Epithelial cell of esophagus (primary cell): Measurements from ENCODE around the gene PDIA3.

Source experiments
- DNase-seq: peaks from one replicate; pipeline ENCODE4 v3.0.0; 2010; ENCODE audit warnings: low read depth
- H3K4me3 ChIP-seq: 2 replicates; pipeline ENCODE4 v1.5.1; 2011; ENCODE audit warnings: mild to moderate bottlenecking, low read length, control low read depth
- CTCF ChIP-seq: IDR thresholded peaks from 2 replicates; pipeline ENCODE4 v1.5.1; 2011; ENCODE audit warnings: low read depth, mild to moderate bottlenecking, low read length, control low read depth, inconsistent platforms; ENCODE audit not compliant: insufficient read depth; ENCODE audit errors: missing control alignments

PDIA3 gene

DNA sequence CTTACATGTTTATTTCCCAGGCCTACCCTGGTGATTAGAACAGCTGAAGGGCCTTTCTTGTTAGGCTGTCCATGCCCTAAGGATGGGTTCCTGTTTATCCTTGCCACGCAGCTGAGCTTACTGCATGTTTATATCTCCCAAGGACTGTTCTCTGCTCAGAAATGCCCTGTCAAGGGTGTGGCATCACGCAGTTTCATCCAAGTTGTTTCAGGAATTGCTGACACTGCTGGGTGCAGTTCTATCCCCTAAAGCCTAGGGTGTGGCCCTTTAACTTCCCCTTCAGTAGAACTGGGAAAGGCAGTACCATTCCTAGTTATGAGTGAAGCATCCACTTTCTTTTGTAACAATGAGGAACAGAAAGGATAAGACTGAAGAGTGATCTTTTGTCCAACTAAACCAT lies 25.6 kb downstream of the PDIA3 start:
- no peak for TF ChIP-seq CTCF
- DNase-seq: peak; percentile 78
- no peak overlapping the region for H3K4me3 ChIP-seq

GRCh38 chr15:43772624-43773023 lies 26.4 kb downstream of the PDIA3 start:
- no peak overlapping the region for H3K4me3 ChIP-seq
- no peak for DNase-seq
- no peak for TF ChIP-seq CTCF

- TF ChIP-seq CTCF: no peak
- no peak overlapping the region for H3K4me3 ChIP-seq
- DNase-seq: no peak
Observed at GRCh38 chr15:43774062-43774461, 27.8 kb downstream of the PDIA3 start.

DNA sequence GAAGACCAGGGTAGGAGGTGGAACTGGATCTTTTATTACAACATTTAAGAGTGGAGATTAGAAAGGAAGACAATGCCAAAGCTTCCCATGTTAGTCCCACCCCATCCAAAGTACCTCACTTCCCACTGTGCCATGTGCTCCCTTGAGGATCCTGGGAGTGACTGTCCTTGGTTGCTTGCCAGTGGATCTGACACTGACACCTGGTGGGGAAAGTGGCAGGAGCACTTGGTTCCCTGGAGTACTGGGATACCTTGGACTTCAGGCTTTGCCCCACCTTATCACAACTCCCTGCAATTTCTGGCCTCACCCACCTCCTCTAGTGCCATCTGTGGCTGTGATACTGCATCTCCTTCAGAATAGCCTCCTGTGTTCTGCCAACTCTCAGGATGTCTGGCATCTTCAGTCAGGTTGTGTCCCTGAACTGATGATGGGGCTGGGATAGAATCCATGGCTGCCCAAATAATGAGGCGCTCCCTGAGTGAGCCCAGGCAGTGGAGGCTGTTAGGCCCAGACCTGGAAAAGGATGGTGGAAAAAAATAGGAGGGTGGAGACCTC lies 29.2 kb downstream of the PDIA3 start:
- TF ChIP-seq CTCF: peak; percentile 81
- H3K4me3 ChIP-seq: peak overlapping the region; percentile 93
- DNase-seq: peak; percentile 87

DNA sequence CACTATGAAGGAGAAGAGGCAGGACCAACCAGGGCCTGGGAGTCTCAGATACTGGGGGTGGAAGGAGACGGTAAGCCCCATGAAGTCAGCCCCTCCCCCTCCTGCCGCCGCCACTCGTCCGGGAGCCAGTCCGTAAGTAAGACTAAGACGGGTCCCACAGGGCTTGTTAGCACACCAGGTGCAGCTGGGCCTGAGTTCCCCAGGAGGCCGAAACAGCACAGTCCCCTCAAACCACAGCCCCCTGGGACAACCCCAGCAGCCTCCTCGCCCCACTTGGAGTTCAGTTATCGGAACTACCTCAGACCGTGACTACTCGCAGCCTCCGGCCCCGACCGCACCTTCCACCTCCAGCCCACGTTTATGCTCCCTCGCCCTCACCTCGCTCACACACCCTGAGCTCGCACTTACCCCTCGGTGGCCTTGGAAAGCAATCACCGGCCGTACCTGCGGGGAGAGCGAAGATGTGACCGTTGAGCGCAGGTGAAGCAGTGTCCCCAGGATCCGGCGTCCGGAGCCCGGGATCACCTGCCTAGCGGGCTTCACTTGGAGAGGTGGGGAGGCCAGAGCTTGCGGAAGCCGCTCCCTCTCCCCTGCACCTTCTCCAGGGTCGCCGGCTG lies 30.0 kb downstream of the PDIA3 start:
- DNase-seq: peak; percentile 36
- no peak for TF ChIP-seq CTCF
- H3K4me3 ChIP-seq: peak overlapping the region; percentile 93

GRCh38 chr15:43776718-43777266 lies 30.6 kb downstream of the PDIA3 start, which contains the start of gene ELL3:
Gene ELL3, minus strand, starts transcription at chr15:43776966. Its CDS starts 65 bp downstream, at chr15:43776901.
- H3K4me3 ChIP-seq: peak within 1 kb of the TSS; percentile 93
- DNase-seq: peak; percentile 90
- no peak for TF ChIP-seq CTCF
